ENCODE data around the gene DHRS12.

DNA sequence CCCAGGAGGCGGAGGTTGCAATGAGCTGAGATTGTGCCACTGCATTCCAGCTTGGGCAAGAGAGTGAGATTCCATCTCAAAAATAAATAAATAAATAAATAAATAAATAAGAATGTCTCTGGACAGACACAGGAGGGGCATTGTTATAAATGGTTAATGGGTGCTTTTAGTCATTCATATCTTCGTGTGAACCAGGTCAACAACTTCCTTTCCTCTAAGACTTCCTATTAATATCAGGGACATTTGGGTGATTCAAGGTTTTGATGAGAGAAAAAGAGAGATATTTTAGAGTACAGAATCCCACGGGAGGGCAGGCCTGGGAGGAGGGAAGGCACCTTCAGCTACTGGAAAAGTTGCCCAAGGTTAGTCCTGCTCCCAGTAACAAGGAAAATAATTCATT, 23.9 kb downstream of the DHRS12 start:
- TF ChIP-seq, protein P1, sequence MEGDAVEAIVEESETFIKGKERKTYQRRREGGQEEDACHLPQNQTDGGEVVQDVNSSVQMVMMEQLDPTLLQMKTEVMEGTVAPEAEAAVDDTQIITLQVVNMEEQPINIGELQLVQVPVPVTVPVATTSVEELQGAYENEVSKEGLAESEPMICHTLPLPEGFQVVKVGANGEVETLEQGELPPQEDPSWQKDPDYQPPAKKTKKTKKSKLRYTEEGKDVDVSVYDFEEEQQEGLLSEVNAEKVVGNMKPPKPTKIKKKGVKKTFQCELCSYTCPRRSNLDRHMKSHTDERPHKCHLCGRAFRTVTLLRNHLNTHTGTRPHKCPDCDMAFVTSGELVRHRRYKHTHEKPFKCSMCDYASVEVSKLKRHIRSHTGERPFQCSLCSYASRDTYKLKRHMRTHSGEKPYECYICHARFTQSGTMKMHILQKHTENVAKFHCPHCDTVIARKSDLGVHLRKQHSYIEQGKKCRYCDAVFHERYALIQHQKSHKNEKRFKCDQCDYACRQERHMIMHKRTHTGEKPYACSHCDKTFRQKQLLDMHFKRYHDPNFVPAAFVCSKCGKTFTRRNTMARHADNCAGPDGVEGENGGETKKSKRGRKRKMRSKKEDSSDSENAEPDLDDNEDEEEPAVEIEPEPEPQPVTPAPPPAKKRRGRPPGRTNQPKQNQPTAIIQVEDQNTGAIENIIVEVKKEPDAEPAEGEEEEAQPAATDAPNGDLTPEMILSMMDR (IDR thresholded peaks at IDR 0.05; ENCODE audit: low read depth, low read length), result no peak
- no peak for TF ChIP-seq EZH2phosphoT487 (IDR thresholded peaks at IDR 0.05; ENCODE audit: low read depth)

Measured in OCI-LY3 (cell line).